MCF 10A (cell line): ENCODE results near the gene GIPC2. TPM values are rescaled to one million over a fixed set of nuclear protein-coding genes. Genes with fewer than 3 reads are reported as not detected.

Experiments used
- BruUV-seq: library from RNA; stranded (reverse); fragments of 400-500 nt; replicated peaks from 2 replicates; lab custom pipeline; 2021; lab: Mats Ljungman, UMichigan
- CTCF ChIA-PET: fragments of 300-600 bp; sonication (Branson Sonifier 250); formaldehyde crosslinking; extraction: SDS; loops from one replicate; lab custom pipeline; 2021; ENCODE audit warnings: antibody characterized with exemption, inconsistent platforms; lab: Yijun Ruan, JAX
- POLR2A ChIA-PET: fragments of 300-600, 350-650 bp; sonication (Branson Sonifier 250); formaldehyde crosslinking; extraction: SDS; loops from one replicate; lab custom pipeline; 2020; ENCODE audit warnings: antibody characterized with exemption, inconsistent platforms; lab: Yijun Ruan, JAX
- DNase-seq: peaks from one replicate; pipeline ENCODE4 v3.0.0-alpha.2; 2018; ENCODE audit not compliant: unreplicated experiment
- H3K27ac Mint-ChIP-seq: one replicate; pipeline ENCODE4 v1.8.0; 2022; ENCODE audit warnings: mild to moderate bottlenecking, low read depth, mixed read lengths; ENCODE audit not compliant: unreplicated experiment
- H3K27me3 Mint-ChIP-seq: one replicate; pipeline ENCODE4 v1.8.0; 2022; ENCODE audit warnings: mixed read lengths; ENCODE audit not compliant: insufficient read depth, unreplicated experiment
- H3K36me3 Mint-ChIP-seq: one replicate; pipeline ENCODE4 v1.8.0; 2022; ENCODE audit warnings: mild to moderate bottlenecking, moderate library complexity, mixed read lengths; ENCODE audit not compliant: insufficient read depth, unreplicated experiment
- H3K4me1 Mint-ChIP-seq: one replicate; pipeline ENCODE4 v1.8.0; 2022; ENCODE audit warnings: mixed read lengths; ENCODE audit not compliant: insufficient read depth, unreplicated experiment
- H3K4me3 Mint-ChIP-seq: one replicate; pipeline ENCODE4 v1.8.0; 2022; ENCODE audit warnings: mild to moderate bottlenecking, moderate library complexity, mixed read lengths; ENCODE audit not compliant: unreplicated experiment
- H3K9me3 Mint-ChIP-seq: one replicate; pipeline ENCODE4 v1.8.0; 2022; ENCODE audit warnings: mixed read lengths; ENCODE audit not compliant: unreplicated experiment
- CTCF ChIP-seq: fragments of 200-600 bp; IDR thresholded peaks from one replicate; pipeline ENCODE4 v1.8.0; 2022; ENCODE audit warnings: antibody characterized with exemption, mild to moderate bottlenecking; ENCODE audit not compliant: unreplicated experiment
- intact Hi-C: fragments of 100-400 bp; cut with micrococcal nuclease; formaldehyde crosslinking; loops from 2 replicates; pipeline ENCODE4 v1.14.1; 2022
- total RNA-seq: library from RNA; stranded (reverse); gene quantifications from 2 replicates; pipeline ENCODE4 v1.2.3, GENCODE V29; 2022

GIPC2 gene
- total RNA-seq, 1 experiment from 2014 or later, result 0.07 TPM

DNA sequence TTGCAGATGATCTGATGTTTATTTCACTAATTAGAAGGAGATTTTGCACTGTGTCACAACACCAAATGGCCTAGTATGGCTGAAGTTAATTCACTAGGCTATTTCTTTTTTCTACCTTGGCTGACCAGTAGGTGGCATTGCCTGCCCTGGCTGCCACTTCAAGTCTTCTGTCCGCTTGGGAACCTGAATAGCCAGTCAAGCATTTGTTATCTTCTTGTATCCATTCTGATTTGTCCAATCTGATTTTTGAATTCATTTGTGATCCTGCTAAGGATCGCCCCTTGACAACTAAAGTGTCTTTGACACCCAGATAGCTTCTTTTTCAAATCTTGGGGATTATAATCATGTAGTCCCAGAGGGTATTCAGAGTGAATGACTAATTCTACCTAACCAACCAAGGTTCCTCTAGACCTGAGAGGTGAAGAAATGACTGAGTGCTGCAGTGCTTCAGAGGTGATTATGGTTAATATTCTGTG, 99.4 kb downstream of the GIPC2 start:
- BruUV-seq, result no TSS peak
- Mint-ChIP-seq H3K27ac (no peak overlapping the region), H3K27me3 (no peaks in the 10 kb centered on the region), H3K36me3 (no peaks in the 10 kb centered on the region), H3K9me3 (peaks cover 13% of the 10 kb centered on the region), H3K4me3 (no peak overlapping the region), H3K4me1 (peaks cover 16% of the 10 kb centered on the region)
- POLR2A ChIA-PET, result interaction anchor here (0.9 to 1.6 kb wide), 7 partner anchors 12 to 463 kb away, joined by 3 to 6 read pairs (median 4); no protein-coding TSS in a partner anchor
- intact Hi-C loops, result loop anchor here (1.0 to 5.0 kb wide), 8 partner anchors 14 to 531 kb away; partner anchors contain the start of gene PTGFR
- CTCF ChIA-PET, result interaction anchor here (0.6 to 10.4 kb wide), 52 partner anchors 9 to 742 kb away, joined by 3 to 195 read pairs (median 4); partner anchors contain the start of gene IFI44L
- peak; percentile 79 for DNase-seq
- TF ChIP-seq CTCF, result peak; percentile 85

GRCh38 chr1:78146205-78146771, 100.5 kb downstream of the GIPC2 start:
- Mint-ChIP-seq H3K4me3 (no peak overlapping the region), H3K4me1 (peaks cover 15% of the 10 kb centered on the region), H3K27me3 (no peaks in the 10 kb centered on the region), H3K36me3 (no peaks in the 10 kb centered on the region), H3K9me3 (peaks cover 13% of the 10 kb centered on the region), H3K27ac (peak overlapping the region; percentile 54)
- DNase-seq, result no peak
- no TSS peak for BruUV-seq
- ChIA-PET POLR2A (interaction anchor here (0.6 to 1.6 kb wide), 7 partner anchors 10 to 461 kb away, joined by 3 to 7 read pairs (median 4); no protein-coding TSS in a partner anchor), CTCF (interaction anchor here (0.6 to 10.4 kb wide), 28 partner anchors 8 to 741 kb away, joined by 3 to 195 read pairs (median 5); no protein-coding TSS in a partner anchor)
- no peak for TF ChIP-seq CTCF
- intact Hi-C loops, result loop anchor here (5.0 kb wide), 4 partner anchors 91 to 386 kb away; partner anchors contain the start of gene PTGFR

DNA sequence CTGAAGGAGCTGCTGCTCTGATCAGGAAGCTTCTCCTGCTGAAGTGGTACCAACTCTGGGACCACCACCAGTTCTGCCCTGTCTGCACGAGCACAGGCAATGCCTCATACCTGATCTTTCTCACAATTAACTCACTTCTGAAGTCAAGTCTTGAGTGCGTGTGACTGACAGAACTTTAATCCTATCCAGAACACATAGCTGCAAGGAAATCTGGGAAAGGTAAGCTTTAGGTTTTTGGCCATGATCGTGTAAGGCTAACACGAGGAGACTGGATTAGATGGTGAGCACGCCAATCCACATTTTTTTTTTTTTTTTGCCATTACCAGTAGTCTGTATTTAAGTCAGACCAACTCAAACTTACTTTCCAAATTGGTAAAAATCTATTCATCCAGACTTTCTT, 101.3 kb downstream of the GIPC2 start:
- Mint-ChIP-seq H3K9me3 (peaks cover 13% of the 10 kb centered on the region), H3K27ac (no peak overlapping the region), H3K4me1 (peaks cover 8% of the 10 kb centered on the region), H3K27me3 (no peaks in the 10 kb centered on the region), H3K4me3 (no peak overlapping the region), H3K36me3 (no peaks in the 10 kb centered on the region)
- TF ChIP-seq CTCF, result no peak
- BruUV-seq, result no TSS peak
- intact Hi-C loops, result loop anchor here (5.0 kb wide), 4 partner anchors 90 to 385 kb away; partner anchors contain the start of gene PTGFR
- ChIA-PET CTCF (interaction anchor here (0.6 to 10.4 kb wide), 7 partner anchors 16 to 532 kb away, joined by 3 to 195 read pairs (median 5); no protein-coding TSS in a partner anchor), POLR2A (interaction anchor here (0.7 to 1.2 kb wide), 2 partner anchors 9 kb away, joined by 3 to 7 read pairs; no protein-coding TSS in a partner anchor)
- DNase-seq, result no peak

DNA sequence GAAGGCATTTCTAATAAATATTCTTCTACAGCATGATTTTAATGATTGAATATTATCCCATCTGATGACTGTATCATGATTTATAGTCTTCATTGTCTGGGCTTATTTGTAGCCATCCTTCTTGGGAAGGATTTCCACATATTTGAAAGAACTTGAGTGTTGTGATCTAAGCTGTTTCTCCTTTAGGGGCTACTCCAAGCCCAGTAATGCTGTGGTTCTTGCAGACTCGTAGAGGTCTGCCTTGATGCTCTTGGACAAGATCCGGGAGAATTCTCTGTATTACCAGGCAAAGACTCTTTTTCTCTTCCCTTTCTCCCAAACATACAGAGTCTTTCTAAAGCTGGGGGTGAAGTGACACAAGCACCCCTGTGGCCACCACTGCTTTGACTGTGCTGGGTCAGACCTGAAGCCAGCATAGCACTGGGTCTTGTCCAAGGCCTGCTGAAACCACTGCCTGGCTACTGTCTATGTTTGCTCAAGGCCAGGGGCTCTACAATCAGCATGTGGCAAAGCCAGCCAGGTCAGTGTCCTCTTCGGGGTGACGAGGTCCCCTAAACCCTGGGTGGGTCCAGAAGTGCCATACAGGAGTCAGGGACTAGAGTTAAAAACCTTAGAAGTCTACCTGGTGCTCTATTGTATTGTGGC, 107.4 kb downstream of the GIPC2 start:
- H3K27me3 Mint-ChIP-seq, result no peaks in the 10 kb centered on the region
- peaks cover 25% of the 10 kb centered on the region for H3K4me1 Mint-ChIP-seq
- no TSS peak for BruUV-seq
- no peak overlapping the region for H3K27ac Mint-ChIP-seq
- ChIA-PET POLR2A (no interaction called here), CTCF (interaction anchor here (1.0 to 4.1 kb wide), 3 partner anchors 8 to 454 kb away, joined by 3 to 21 read pairs (median 4); no protein-coding TSS in a partner anchor)
- no peak overlapping the region for H3K4me3 Mint-ChIP-seq
- DNase-seq, result no peak
- H3K36me3 Mint-ChIP-seq, result peaks cover 5% of the 10 kb centered on the region
- H3K9me3 Mint-ChIP-seq, result peaks cover 8% of the 10 kb centered on the region
- intact Hi-C loops, result no loop called here
- TF ChIP-seq CTCF, result no peak
